OCI-LY7 (cell line): ENCODE measurements around the gene YTHDF1. TPM values are rescaled to one million over a fixed set of nuclear protein-coding genes. Genes with fewer than 3 reads are reported as not detected.

Experiments used
- BruUV-seq: library from RNA; stranded (reverse); fragments of 400-500 nt; replicated peaks from 2 replicates; lab custom pipeline; 2021; lab: Mats Ljungman, UMichigan
- CTCF ChIA-PET: fragments of 300-600 bp; sonication (Branson Sonifier 250); formaldehyde crosslinking; loops from one replicate; lab custom pipeline; 2022; ENCODE audit warnings: antibody characterized with exemption; ENCODE audit not compliant: unreplicated experiment; lab: Charles Lee
- POLR2A ChIA-PET: fragments of 300-600 bp; sonication (Branson Sonifier 250); formaldehyde crosslinking; loops from one replicate; lab custom pipeline; 2022; ENCODE audit warnings: antibody characterized with exemption; lab: Charles Lee
- DNase-seq: peaks from one replicate; pipeline ENCODE4 v3.0.0-alpha.2; 2015; ENCODE audit warnings: low spot score
- H2AFZ ChIP-seq: fragments of 200-600 bp; sonication (generic), shearing (Covaris generic); 2 replicates; pipeline ENCODE4 v1.6.1; 2014; ENCODE audit warnings: mild to moderate bottlenecking, antibody characterized with exemption, low read length, moderate library complexity
- H3K27ac ChIP-seq: fragments of 200-600 bp; sonication (generic); 2 replicates; pipeline ENCODE4 v1.5.1; 2014; ENCODE audit warnings: mixed run types, low read depth, mild to moderate bottlenecking, moderate library complexity, low read length, inconsistent platforms; ENCODE audit not compliant: poor library complexity, severe bottlenecking
- H3K36me3 ChIP-seq: fragments of 200-600 bp; sonication (generic); 2 replicates; pipeline ENCODE4 v1.6.1; 2014; ENCODE audit warnings: mild to moderate bottlenecking, antibody characterized with exemption, low read length, moderate library complexity, mixed read lengths; ENCODE audit not compliant: insufficient read depth
- H3K4me1 ChIP-seq: fragments of 200-600 bp; sonication (generic); 2 replicates; pipeline ENCODE4 v1.5.1; 2014; ENCODE audit warnings: mild to moderate bottlenecking, low read length; ENCODE audit not compliant: insufficient read depth, poor library complexity, severe bottlenecking
- H3K4me2 ChIP-seq: fragments of 200-600 bp; sonication (generic); 2 replicates; pipeline ENCODE4 v1.6.1; 2014; ENCODE audit warnings: mild to moderate bottlenecking, low read length
- H3K4me3 ChIP-seq: fragments of 200-600 bp; sonication (generic); 2 replicates; pipeline ENCODE4 v1.5.1; 2014; ENCODE audit warnings: mild to moderate bottlenecking, low read depth, low read length; ENCODE audit not compliant: poor library complexity, severe bottlenecking
- H3K79me2 ChIP-seq: fragments of 200-600 bp; sonication (generic); 2 replicates; pipeline ENCODE4 v1.6.1; 2016; ENCODE audit warnings: low read depth, mild to moderate bottlenecking, low read length, moderate library complexity, mixed read lengths; ENCODE audit not compliant: insufficient read depth
- H3K9me2 ChIP-seq: fragments of 200-600 bp; sonication (generic); 2 replicates; pipeline ENCODE4 v1.6.1; 2016; ENCODE audit warnings: mild to moderate bottlenecking, low read length, mixed read lengths; ENCODE audit not compliant: insufficient read depth
- H3K9me3 ChIP-seq: fragments of 200-600 bp; sonication (generic); 2 replicates; pipeline ENCODE4 v1.6.1; 2014; ENCODE audit warnings: mild to moderate bottlenecking, mixed run types, low read length, mixed read lengths
- H4K20me1 ChIP-seq: fragments of 200-600 bp; sonication (generic); 2 replicates; pipeline ENCODE4 v1.6.1; 2014; ENCODE audit warnings: mild to moderate bottlenecking, antibody characterized with exemption, low read length, moderate library complexity, mixed read lengths; ENCODE audit not compliant: insufficient read depth
- CTCF ChIP-seq: fragments of 200-600 bp; sonication (generic); conservative IDR thresholded peaks from 2 replicates; pipeline ENCODE4 v1.5.1; 2014; ENCODE audit warnings: mild to moderate bottlenecking, antibody characterized with exemption, low read length, moderate library complexity, mixed read lengths
- EZH2phosphoT487 ChIP-seq: fragments of 200-600 bp; sonication (generic); IDR thresholded peaks from 2 replicates; pipeline ENCODE4 v1.6.1; 2018; ENCODE audit warnings: low read depth, borderline replicate concordance, mild to moderate bottlenecking, mixed run types, antibody characterized with exemption, low read length, moderate library complexity, mixed read lengths
- intact Hi-C: fragments of 100-400 bp; cut with micrococcal nuclease; formaldehyde crosslinking; loops from one replicate; pipeline ENCODE4 v1.10.0; 2022; ENCODE audit not compliant: unreplicated experiment
- total RNA-seq, 2 experiments: library from RNA; depleted of rRNA in 1 of 2; stranded (reverse); fragments of >200 nt in 1 of 2; shearing (Covaris generic) in 1 of 2; gene quantifications; 2 replicates each; pipeline ENCODE4 v1.2.3, GENCODE V29; 2014 to 2022

Gene YTHDF1
- total RNA-seq, 2 experiments from 2014 or later: 31.3 to 42.7 TPM

- no peak overlapping the region for H3K4me3 ChIP-seq
- intact Hi-C loops: no loop called here
- H3K36me3 ChIP-seq: no peaks in the 10 kb centered on the region
- no peak overlapping the region for H3K27ac ChIP-seq
- POLR2A ChIA-PET: no interaction called here
- H3K9me3 ChIP-seq: no peaks in the 10 kb centered on the region
- TF ChIP-seq CTCF (no peak), EZH2phosphoT487 (no peak)
- CTCF ChIA-PET: no interaction called here
- H3K4me1 ChIP-seq: no peaks in the 10 kb centered on the region
- no peak overlapping the region for H2AFZ ChIP-seq
- H3K4me2 ChIP-seq: no peak overlapping the region
- no peak for DNase-seq
- no peaks in the 10 kb centered on the region for H4K20me1 ChIP-seq
- no peaks in the 10 kb centered on the region for H3K79me2 ChIP-seq
- no peaks in the 10 kb centered on the region for H3K9me2 ChIP-seq
- no TSS peak for BruUV-seq
Measured at GRCh38 chr20:63239431-63239830, 23.5 kb upstream of the YTHDF1 start.

- no peaks in the 10 kb centered on the region for H3K79me2 ChIP-seq
- BruUV-seq: no TSS peak
- H3K36me3 ChIP-seq: no peaks in the 10 kb centered on the region
- H4K20me1 ChIP-seq: no peaks in the 10 kb centered on the region
- H3K4me2 ChIP-seq: no peak overlapping the region
- TF ChIP-seq CTCF: no peak
- no peaks in the 10 kb centered on the region for H3K9me3 ChIP-seq
- H3K4me1 ChIP-seq: no peaks in the 10 kb centered on the region
- ChIA-PET CTCF (no interaction called here), POLR2A (no interaction called here)
- no peak for DNase-seq
- H3K27ac ChIP-seq: no peak overlapping the region
- no peak overlapping the region for H3K4me3 ChIP-seq
- no peaks in the 10 kb centered on the region for H3K9me2 ChIP-seq
- intact Hi-C loops: no loop called here
- no peak overlapping the region for H2AFZ ChIP-seq
Measured at GRCh38 chr20:63238514-63239125, 22.7 kb upstream of the YTHDF1 start.

- Histone ChIP-seq H3K9me3 (no peaks in the 10 kb centered on the region), H3K4me3 (no peak overlapping the region), H3K36me3 (no peaks in the 10 kb centered on the region), H3K4me1 (no peaks in the 10 kb centered on the region), H3K4me2 (no peak overlapping the region), H3K9me2 (no peaks in the 10 kb centered on the region), H3K79me2 (no peaks in the 10 kb centered on the region), H4K20me1 (no peaks in the 10 kb centered on the region), H2AFZ (no peak overlapping the region), H3K27ac (no peak overlapping the region)
- ChIA-PET CTCF (no interaction called here), POLR2A (no interaction called here)
- intact Hi-C loops: no loop called here
- TF ChIP-seq EZH2phosphoT487 (no peak), CTCF (no peak)
- no TSS peak for BruUV-seq
- DNase-seq: no peak
Measured at GRCh38 chr20:63238031-63238430, 22.1 kb upstream of the YTHDF1 start.
